Epithelial cell of esophagus (primary cell): ENCODE data around the gene MEPCE.
"Not testable (repeated sequence)": the region's sequence is repeated elsewhere in the genome, so short reads cannot be mapped to it uniquely, and the experiment has no call there.

Source experiments
- DNase-seq: peaks from one replicate; pipeline ENCODE4 v3.0.0; 2010; ENCODE audit warnings: low read depth
- H3K4me3 ChIP-seq: 2 replicates; pipeline ENCODE4 v1.5.1; 2011; ENCODE audit warnings: mild to moderate bottlenecking, low read length, control low read depth
- CTCF ChIP-seq: IDR thresholded peaks from 2 replicates; pipeline ENCODE4 v1.5.1; 2011; ENCODE audit warnings: low read depth, mild to moderate bottlenecking, low read length, control low read depth, inconsistent platforms; ENCODE audit not compliant: insufficient read depth; ENCODE audit errors: missing control alignments

The MEPCE gene

GRCh38 chr7:100435401-100436304, 6.0 kb downstream of the MEPCE start:
- peak overlapping the region; percentile 77 for H3K4me3 ChIP-seq
- DNase-seq: peak; percentile 61
- no peak for TF ChIP-seq CTCF

GRCh38 chr7:100437150-100438100, 7.8 kb downstream of the MEPCE start:
- H3K4me3 ChIP-seq: no peak overlapping the region
- TF ChIP-seq CTCF: no peak
- no peak for DNase-seq

GRCh38 chr7:100438172-100438571, 8.5 kb downstream of the MEPCE start:
- no peak overlapping the region for H3K4me3 ChIP-seq
- no peak for DNase-seq
- no peak for TF ChIP-seq CTCF

- not testable (repeated sequence) for H3K4me3 ChIP-seq, DNase-seq
Observed at GRCh38 chr7:100438731-100439130, 9.1 kb downstream of the MEPCE start.

GRCh38 chr7:100439244-100439643, 9.6 kb downstream of the MEPCE start:
- not testable (repeated sequence) for H3K4me3 ChIP-seq, DNase-seq

- TF ChIP-seq CTCF: no peak
- no peak overlapping the region for H3K4me3 ChIP-seq
- DNase-seq: no peak
Observed at GRCh38 chr7:100441641-100442535, 12.3 kb downstream of the MEPCE start.

GRCh38 chr7:100443096-100443840, 13.6 kb downstream of the MEPCE start:
- TF ChIP-seq CTCF: no peak
- H3K4me3 ChIP-seq: no peak overlapping the region
- no peak for DNase-seq
